ENCODE results near the gene RINL.
A peak's percentile ranks its signal among the peaks of the same experiment; 100 is the strongest.

DNA sequence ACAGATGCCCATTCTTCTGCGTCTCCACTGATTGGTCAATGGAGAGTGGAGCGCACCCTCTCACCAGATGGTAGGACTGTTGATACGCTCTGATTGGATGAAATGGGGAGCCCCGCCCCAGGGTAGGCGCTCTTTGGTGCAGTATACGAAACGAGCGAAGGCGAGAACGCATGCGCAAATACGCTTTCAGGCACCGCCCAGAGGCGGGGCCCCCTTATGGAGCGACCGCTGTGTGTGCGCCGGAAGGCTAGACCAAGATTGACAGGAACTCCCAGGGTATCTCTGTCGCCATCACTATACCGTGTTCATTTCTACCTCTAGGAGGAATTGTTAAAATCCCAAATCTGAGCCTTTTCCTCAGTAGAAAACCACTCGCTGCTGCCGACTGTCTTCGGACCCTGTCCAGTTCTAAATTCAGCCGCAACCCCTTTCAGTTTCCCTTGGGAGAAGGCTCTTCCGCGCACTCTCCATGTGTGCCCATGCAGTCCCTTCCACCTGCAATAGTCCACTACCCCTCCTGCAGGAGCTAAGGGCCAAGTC, 27.6 kb downstream of the RINL start:
- peak; percentile 87 for TF ChIP-seq POLR2A (IDR thresholded peaks at IDR 0.05; ENCODE audit: low read depth)
- TF ChIP-seq, protein P1, sequence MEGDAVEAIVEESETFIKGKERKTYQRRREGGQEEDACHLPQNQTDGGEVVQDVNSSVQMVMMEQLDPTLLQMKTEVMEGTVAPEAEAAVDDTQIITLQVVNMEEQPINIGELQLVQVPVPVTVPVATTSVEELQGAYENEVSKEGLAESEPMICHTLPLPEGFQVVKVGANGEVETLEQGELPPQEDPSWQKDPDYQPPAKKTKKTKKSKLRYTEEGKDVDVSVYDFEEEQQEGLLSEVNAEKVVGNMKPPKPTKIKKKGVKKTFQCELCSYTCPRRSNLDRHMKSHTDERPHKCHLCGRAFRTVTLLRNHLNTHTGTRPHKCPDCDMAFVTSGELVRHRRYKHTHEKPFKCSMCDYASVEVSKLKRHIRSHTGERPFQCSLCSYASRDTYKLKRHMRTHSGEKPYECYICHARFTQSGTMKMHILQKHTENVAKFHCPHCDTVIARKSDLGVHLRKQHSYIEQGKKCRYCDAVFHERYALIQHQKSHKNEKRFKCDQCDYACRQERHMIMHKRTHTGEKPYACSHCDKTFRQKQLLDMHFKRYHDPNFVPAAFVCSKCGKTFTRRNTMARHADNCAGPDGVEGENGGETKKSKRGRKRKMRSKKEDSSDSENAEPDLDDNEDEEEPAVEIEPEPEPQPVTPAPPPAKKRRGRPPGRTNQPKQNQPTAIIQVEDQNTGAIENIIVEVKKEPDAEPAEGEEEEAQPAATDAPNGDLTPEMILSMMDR (IDR thresholded peaks at IDR 0.05), result peak in 2 of 3 experiments; percentile 9 to 40
- peak; percentile 96 to 97 for TF ChIP-seq POLR2AphosphoS5 (IDR thresholded peaks at IDR 0.05)
- TF ChIP-seq EP300 (IDR thresholded peaks at IDR 0.05), result no peak

All from esophagus muscularis mucosa (tissue), 4 donors.